ENCODE results near the gene ADISSP. TPM values are rescaled to one million over a fixed set of nuclear protein-coding genes. Genes with fewer than 3 reads are reported as not detected.
A peak's percentile ranks its signal among the peaks of the same experiment; 100 is the strongest.

The ADISSP gene
- total RNA-seq, 1 experiment from 2014 or later, result 244 TPM

GRCh38 chr20:3777381-3777715, 9.8 kb upstream of the ADISSP start:
- Histone ChIP-seq H3F3A (ENCODE audit: low read length, unreplicated experiment) (peaks cover 7% of the 10 kb centered on the region), H2AFZ (ENCODE audit: low read length) (peak overlapping the region; percentile 78), H3K4me1 (ENCODE audit: insufficient read depth, low read length) (peaks cover 5% of the 10 kb centered on the region; the same call in 1 of the 2 replicates), H3K27me3 (ENCODE audit: low read length) (no peaks in the 10 kb centered on the region), H3K9me3 (ENCODE audit: low read length) (no peaks in the 10 kb centered on the region), H3K27ac (ENCODE audit: low read length) (no peak overlapping the region), H3K79me2 (ENCODE audit: low read length) (no peaks in the 10 kb centered on the region), H3K36me3 (ENCODE audit: low read depth, low read length) (no peaks in the 10 kb centered on the region), H3K9ac (ENCODE audit: low read length) (no peak overlapping the region), H3K4me2 (ENCODE audit: low read length) (peak overlapping the region; percentile 70), H3K4me3 (ENCODE audit: low read length) (peak overlapping the region; percentile 45; the same call in 1 of the 2 replicates), H3K9me2 (replicated peaks; ENCODE audit: low read length) (no peaks in the 10 kb centered on the region), H4K20me1 (ENCODE audit: low read length) (no peaks in the 10 kb centered on the region)
- TF ChIP-seq CTCF (conservative IDR thresholded peaks at IDR 0.05; ENCODE audit: low read depth, low read length) (no peak), EZH2 (IDR thresholded peaks at IDR 0.05; ENCODE audit: low read length, unreplicated experiment) (no peak), EZH2phosphoT487 (IDR thresholded peaks at IDR 0.05; ENCODE audit: borderline replicate concordance, low read length) (no peak)
- intact Hi-C loops (cut with micrococcal nuclease), result no loop called here
- ATAC-seq (no peak), DNase-seq (no peak)
- ChIA-PET POLR2A (ENCODE audit: unreplicated experiment) (no interaction called here), CTCF (no interaction called here)
- BruUV-seq (replicated peaks), result no TSS peak

- Histone ChIP-seq H3K4me2 (ENCODE audit: low read length) (no peak overlapping the region), H3K9ac (ENCODE audit: low read length) (no peak overlapping the region), H3F3A (ENCODE audit: low read length, unreplicated experiment) (no peaks in the 10 kb centered on the region), H3K79me2 (ENCODE audit: low read length) (no peaks in the 10 kb centered on the region), H3K9me3 (ENCODE audit: low read length) (no peaks in the 10 kb centered on the region), H3K27ac (ENCODE audit: low read length) (no peak overlapping the region), H3K9me2 (replicated peaks; ENCODE audit: low read length) (no peaks in the 10 kb centered on the region), H3K27me3 (ENCODE audit: low read length) (no peaks in the 10 kb centered on the region), H2AFZ (ENCODE audit: low read length) (no peak overlapping the region), H3K4me1 (ENCODE audit: insufficient read depth, low read length) (0 out of 2 replicates have a peak, but pooled peaks cover under 1% of the 10 kb centered on the region), H3K36me3 (ENCODE audit: low read depth, low read length) (no peaks in the 10 kb centered on the region), H4K20me1 (ENCODE audit: low read length) (no peaks in the 10 kb centered on the region), H3K4me3 (ENCODE audit: low read length) (no peak overlapping the region)
- ATAC-seq (no peak), DNase-seq (no peak)
- ChIA-PET POLR2A (ENCODE audit: unreplicated experiment) (no interaction called here), CTCF (no interaction called here)
- intact Hi-C loops (cut with micrococcal nuclease), result no loop called here
- BruUV-seq (replicated peaks), result no TSS peak
- TF ChIP-seq EZH2 (IDR thresholded peaks at IDR 0.05; ENCODE audit: low read length, unreplicated experiment), result no peak
- no peak for TF ChIP-seq EZH2phosphoT487 (IDR thresholded peaks at IDR 0.05; ENCODE audit: borderline replicate concordance, low read length)
- no peak for TF ChIP-seq CTCF (conservative IDR thresholded peaks at IDR 0.05; ENCODE audit: low read depth, low read length)
Measured at GRCh38 chr20:3775457-3776108, 8.0 kb upstream of the ADISSP start.

- DNase-seq (no peak), ATAC-seq (no peak)
- H3F3A ChIP-seq (ENCODE audit: low read length, unreplicated experiment), result no peaks in the 10 kb centered on the region
- no peak overlapping the region for H3K4me3 ChIP-seq (ENCODE audit: low read length)
- H3K9me3 ChIP-seq (ENCODE audit: low read length), result no peaks in the 10 kb centered on the region
- no peak overlapping the region for H3K4me2 ChIP-seq (ENCODE audit: low read length)
- intact Hi-C loops (cut with micrococcal nuclease), result no loop called here
- H2AFZ ChIP-seq (ENCODE audit: low read length), result no peak overlapping the region
- no TSS peak for BruUV-seq (replicated peaks)
- TF ChIP-seq EZH2 (IDR thresholded peaks at IDR 0.05; ENCODE audit: low read length, unreplicated experiment) (no peak), CTCF (conservative IDR thresholded peaks at IDR 0.05; ENCODE audit: low read depth, low read length) (no peak), EZH2phosphoT487 (IDR thresholded peaks at IDR 0.05; ENCODE audit: borderline replicate concordance, low read length) (no peak)
- no peak overlapping the region for H3K27ac ChIP-seq (ENCODE audit: low read length)
- ChIA-PET CTCF (interaction anchor here (0.6 kb wide), 1 partner anchor 18 kb away, joined by 4 read pairs; no protein-coding TSS in a partner anchor), POLR2A (ENCODE audit: unreplicated experiment) (no interaction called here)
- H3K9ac ChIP-seq (ENCODE audit: low read length), result no peak overlapping the region
- no peaks in the 10 kb centered on the region for H3K36me3 ChIP-seq (ENCODE audit: low read depth, low read length)
- peaks cover 9% of the 10 kb centered on the region for H3K79me2 ChIP-seq (ENCODE audit: low read length)
- peaks cover 24% of the 10 kb centered on the region for H3K4me1 ChIP-seq (ENCODE audit: insufficient read depth, low read length)
- H3K9me2 ChIP-seq (replicated peaks; ENCODE audit: low read length), result no peaks in the 10 kb centered on the region
- peaks cover 2% of the 10 kb centered on the region; the same call in 1 of the 2 replicates for H4K20me1 ChIP-seq (ENCODE audit: low read length)
- H3K27me3 ChIP-seq (ENCODE audit: low read length), result no peaks in the 10 kb centered on the region
Measured at GRCh38 chr20:3771552-3772058, 4.1 kb upstream of the ADISSP start.
